ENCODE data around the gene WBP2. TPM values are rescaled to one million over a fixed set of nuclear protein-coding genes. Genes with fewer than 3 reads are reported as not detected.
A peak's percentile ranks its signal among the peaks of the same experiment; 100 is the strongest.

WBP2 gene
- total and polyA plus RNA-seq, 10 donors = 46.7 to 144 (median 89.1) TPM

DNA sequence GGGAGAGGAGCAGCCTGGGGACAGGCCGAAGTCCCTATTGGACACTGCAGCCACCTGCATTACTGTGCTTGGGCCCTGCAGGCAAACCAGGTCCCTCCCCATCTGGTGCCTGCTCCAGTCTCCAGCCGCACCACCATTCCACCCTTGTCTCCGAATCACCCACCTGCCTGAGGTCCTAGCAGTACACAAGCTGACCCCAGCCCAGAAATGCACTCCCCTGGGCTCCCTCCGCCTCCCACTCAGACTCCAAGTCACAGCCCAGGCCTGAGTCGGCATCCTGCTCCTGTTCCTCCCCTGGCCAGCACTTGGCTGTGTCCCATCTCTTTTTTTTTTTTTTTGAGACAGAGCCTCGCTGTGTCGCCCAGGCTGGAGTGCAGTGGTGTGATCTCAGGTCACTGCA, 17.2 kb downstream of the WBP2 start:
- 70 to 85% (median 81%) methylated on average over 7 of the region's 7 CpGs for WGBS, 5 donors
- H3K4me1 ChIP-seq = peaks cover 18 to 100% (median 62%) of the 10 kb centered on the region in 6 donors
- H3K9me3 ChIP-seq = no peaks in the 10 kb centered on the region
- no peak overlapping the region for H3K4me3 ChIP-seq
- DNase-seq = no peak
- H3K27ac ChIP-seq = peak overlapping the region in 6 of 8 donors; percentile 33 to 91 (median 40)
- intact Hi-C loops (cut with DNase I; ENCODE audit: low total_unique reads) = no loop called here
- peaks cover 0 to 100% (median 74%) of the 10 kb centered on the region in 6 donors for H3K36me3 ChIP-seq
- H3K27me3 ChIP-seq (replicated peaks in 1 of 7) = no peaks in the 10 kb centered on the region
- no peak for TF ChIP-seq CTCF (IDR thresholded peaks at IDR 0.05 in 8 of 11, conservative IDR thresholded peaks at IDR 0.05 in 3 of 11)
- TF ChIP-seq POLR2AphosphoS5 (IDR thresholded peaks at IDR 0.05) = no peak
- TF ChIP-seq POLR2A (IDR thresholded peaks at IDR 0.05) = no peak

GRCh38 chr17:75836605-75837004, 18.5 kb downstream of the WBP2 start:
- Histone ChIP-seq H3K27me3 (replicated peaks in 1 of 7) (no peaks in the 10 kb centered on the region), H3K9me3 (no peaks in the 10 kb centered on the region), H3K27ac (peak overlapping the region in 4 of 8 donors; percentile 34 to 91 (median 60)), H3K36me3 (peaks cover 0 to 100% (median 73%) of the 10 kb centered on the region in 6 donors), H3K4me3 (no peak overlapping the region), H3K4me1 (peaks cover 21 to 100% (median 64%) of the 10 kb centered on the region in 6 donors)
- intact Hi-C loops (cut with DNase I; ENCODE audit: low total_unique reads) = no loop called here
- no peak for DNase-seq
- 68 to 82% (median 75%) methylated on average over 6 to 9 of the region's 9 CpGs for WGBS, 5 donors
- TF ChIP-seq POLR2AphosphoS5 (IDR thresholded peaks at IDR 0.05) = peak in 2 of 3 donors; percentile 32 to 59
- no peak for TF ChIP-seq CTCF (IDR thresholded peaks at IDR 0.05 in 8 of 11, conservative IDR thresholded peaks at IDR 0.05 in 3 of 11)
- no peak for TF ChIP-seq POLR2A (IDR thresholded peaks at IDR 0.05)

- no peaks in the 10 kb centered on the region for H3K9me3 ChIP-seq
- 75 to 91% (median 89%) methylated on average over 7 to 9 of the region's 9 CpGs for WGBS, 5 donors
Observed at GRCh38 chr17:75835654-75835987, 19.5 kb downstream of the WBP2 start.

More at GRCh38 chr17:75835654-75835987, 19.5 kb downstream of the WBP2 start:
- TF ChIP-seq POLR2AphosphoS5 (IDR thresholded peaks at IDR 0.05) = no peak
- no peak for TF ChIP-seq POLR2A (IDR thresholded peaks at IDR 0.05)
- no peak for TF ChIP-seq CTCF (IDR thresholded peaks at IDR 0.05 in 8 of 11, conservative IDR thresholded peaks at IDR 0.05 in 3 of 11)
- DNase-seq = no peak
- Histone ChIP-seq H3K4me3 (no peak overlapping the region), H3K27ac (peak overlapping the region in 2 of 8 donors; percentile 85 to 91), H3K36me3 (peaks cover 0 to 100% (median 78%) of the 10 kb centered on the region in 6 donors), H3K27me3 (replicated peaks in 1 of 7) (no peaks in the 10 kb centered on the region), H3K4me1 (peaks cover 21 to 100% (median 68%) of the 10 kb centered on the region in 6 donors)
- intact Hi-C loops (cut with DNase I; ENCODE audit: low total_unique reads) = no loop called here

All from spleen (tissue), 11 donors.